ENCODE measurements around the gene SYMPK.

SYMPK gene

GRCh38 chr19:45860359-45861259 lies 2.3 kb downstream of the SYMPK start:
- no peaks in the 10 kb centered on the region for H3K9me3 ChIP-seq (ENCODE audit: control insufficient read depth, insufficient read depth, low read length)
- no peaks in the 10 kb centered on the region for H3K27me3 ChIP-seq (ENCODE audit: control insufficient read depth, insufficient read depth, low read length)
- H3K4me3 ChIP-seq (ENCODE audit: low read depth, low read length): no peak overlapping the region
- H3K9ac ChIP-seq (ENCODE audit: low read depth, low read length): no peak overlapping the region
- H3K4me1 ChIP-seq (ENCODE audit: control insufficient read depth, insufficient read depth, low read length): peaks cover 3% of the 10 kb centered on the region
- H3K36me3 ChIP-seq (ENCODE audit: control insufficient read depth, insufficient read depth, low read length): peaks cover 5% of the 10 kb centered on the region

- Histone ChIP-seq H3K9ac (ENCODE audit: low read depth, low read length) (no peak overlapping the region), H3K36me3 (ENCODE audit: control insufficient read depth, insufficient read depth, low read length) (peaks cover 35% of the 10 kb centered on the region)
Measured at GRCh38 chr19:45854167-45854778, 8.7 kb downstream of the SYMPK start.

GRCh38 chr19:45852983-45853382 lies 10.0 kb downstream of the SYMPK start:
- H3K27me3 ChIP-seq (ENCODE audit: control insufficient read depth, insufficient read depth, low read length): no peaks in the 10 kb centered on the region
- H3K4me1 ChIP-seq (ENCODE audit: control insufficient read depth, insufficient read depth, low read length): no peaks in the 10 kb centered on the region
- H3K4me3 ChIP-seq (ENCODE audit: low read depth, low read length): no peak overlapping the region
- H3K9ac ChIP-seq (ENCODE audit: low read depth, low read length): no peak overlapping the region
- H3K9me3 ChIP-seq (ENCODE audit: control insufficient read depth, insufficient read depth, low read length): no peaks in the 10 kb centered on the region
- peaks cover 45% of the 10 kb centered on the region for H3K36me3 ChIP-seq (ENCODE audit: control insufficient read depth, insufficient read depth, low read length)

More at GRCh38 chr19:45854167-45854778, 8.7 kb downstream of the SYMPK start:
- no peaks in the 10 kb centered on the region for H3K27me3 ChIP-seq (ENCODE audit: control insufficient read depth, insufficient read depth, low read length)
- no peaks in the 10 kb centered on the region for H3K9me3 ChIP-seq (ENCODE audit: control insufficient read depth, insufficient read depth, low read length)
- no peaks in the 10 kb centered on the region for H3K4me1 ChIP-seq (ENCODE audit: control insufficient read depth, insufficient read depth, low read length)
- H3K4me3 ChIP-seq (ENCODE audit: low read depth, low read length): no peak overlapping the region

- Histone ChIP-seq H3K27me3 (ENCODE audit: control insufficient read depth, insufficient read depth, low read length) (no peaks in the 10 kb centered on the region), H3K9ac (ENCODE audit: low read depth, low read length) (no peak overlapping the region), H3K36me3 (ENCODE audit: control insufficient read depth, insufficient read depth, low read length) (peaks cover 52% of the 10 kb centered on the region)
Measured at GRCh38 chr19:45852145-45852750, 10.7 kb downstream of the SYMPK start.

GRCh38 chr19:45848922-45849321 lies 14.0 kb downstream of the SYMPK start:
- Histone ChIP-seq H3K36me3 (ENCODE audit: control insufficient read depth, insufficient read depth, low read length) (peaks cover 56% of the 10 kb centered on the region), H3K27me3 (ENCODE audit: control insufficient read depth, insufficient read depth, low read length) (no peaks in the 10 kb centered on the region), H3K9ac (ENCODE audit: low read depth, low read length) (no peak overlapping the region), H3K4me3 (ENCODE audit: low read depth, low read length) (no peak overlapping the region), H3K4me1 (ENCODE audit: control insufficient read depth, insufficient read depth, low read length) (no peaks in the 10 kb centered on the region), H3K9me3 (ENCODE audit: control insufficient read depth, insufficient read depth, low read length) (no peaks in the 10 kb centered on the region)

More at GRCh38 chr19:45852145-45852750, 10.7 kb downstream of the SYMPK start:
- no peak overlapping the region for H3K4me3 ChIP-seq (ENCODE audit: low read depth, low read length)
- H3K4me1 ChIP-seq (ENCODE audit: control insufficient read depth, insufficient read depth, low read length): no peaks in the 10 kb centered on the region
- H3K9me3 ChIP-seq (ENCODE audit: control insufficient read depth, insufficient read depth, low read length): no peaks in the 10 kb centered on the region

- no peaks in the 10 kb centered on the region for H3K27me3 ChIP-seq (ENCODE audit: control insufficient read depth, insufficient read depth, low read length)
- H3K9ac ChIP-seq (ENCODE audit: low read depth, low read length): no peak overlapping the region
- H3K4me1 ChIP-seq (ENCODE audit: control insufficient read depth, insufficient read depth, low read length): no peaks in the 10 kb centered on the region
- H3K4me3 ChIP-seq (ENCODE audit: low read depth, low read length): no peak overlapping the region
- peaks cover 54% of the 10 kb centered on the region for H3K36me3 ChIP-seq (ENCODE audit: control insufficient read depth, insufficient read depth, low read length)
- no peaks in the 10 kb centered on the region for H3K9me3 ChIP-seq (ENCODE audit: control insufficient read depth, insufficient read depth, low read length)
Measured at GRCh38 chr19:45847663-45848062, 15.3 kb downstream of the SYMPK start.

GRCh38 chr19:45842198-45842597 lies 20.7 kb downstream of the SYMPK start:
- Histone ChIP-seq H3K36me3 (ENCODE audit: control insufficient read depth, insufficient read depth, low read length) (peaks cover 42% of the 10 kb centered on the region), H3K9me3 (ENCODE audit: control insufficient read depth, insufficient read depth, low read length) (no peaks in the 10 kb centered on the region)

GRCh38 chr19:45834970-45835369 lies 28.0 kb downstream of the SYMPK start:
- peaks cover 59% of the 10 kb centered on the region for H3K36me3 ChIP-seq (ENCODE audit: control insufficient read depth, insufficient read depth, low read length)

More at GRCh38 chr19:45842198-45842597, 20.7 kb downstream of the SYMPK start:
- no peak overlapping the region for H3K4me3 ChIP-seq (ENCODE audit: low read depth, low read length)
- H3K4me1 ChIP-seq (ENCODE audit: control insufficient read depth, insufficient read depth, low read length): no peaks in the 10 kb centered on the region
- H3K9ac ChIP-seq (ENCODE audit: low read depth, low read length): no peak overlapping the region
- no peaks in the 10 kb centered on the region for H3K27me3 ChIP-seq (ENCODE audit: control insufficient read depth, insufficient read depth, low read length)

GRCh38 chr19:45828945-45829344 lies 34.0 kb downstream of the SYMPK start:
- H3K9me3 ChIP-seq (ENCODE audit: control insufficient read depth, insufficient read depth, low read length): no peaks in the 10 kb centered on the region
- H3K4me1 ChIP-seq (ENCODE audit: control insufficient read depth, insufficient read depth, low read length): no peaks in the 10 kb centered on the region
- H3K27me3 ChIP-seq (ENCODE audit: control insufficient read depth, insufficient read depth, low read length): no peaks in the 10 kb centered on the region
- peaks cover 80% of the 10 kb centered on the region for H3K36me3 ChIP-seq (ENCODE audit: control insufficient read depth, insufficient read depth, low read length)
- no peak overlapping the region for H3K9ac ChIP-seq (ENCODE audit: low read depth, low read length)
- no peak overlapping the region for H3K4me3 ChIP-seq (ENCODE audit: low read depth, low read length)

More at GRCh38 chr19:45834970-45835369, 28.0 kb downstream of the SYMPK start:
- Histone ChIP-seq H3K4me1 (ENCODE audit: control insufficient read depth, insufficient read depth, low read length) (no peaks in the 10 kb centered on the region), H3K9ac (ENCODE audit: low read depth, low read length) (no peak overlapping the region), H3K4me3 (ENCODE audit: low read depth, low read length) (no peak overlapping the region), H3K27me3 (ENCODE audit: control insufficient read depth, insufficient read depth, low read length) (no peaks in the 10 kb centered on the region), H3K9me3 (ENCODE audit: control insufficient read depth, insufficient read depth, low read length) (no peaks in the 10 kb centered on the region)

GRCh38 chr19:45828523-45828922 lies 34.4 kb downstream of the SYMPK start:
- H3K36me3 ChIP-seq (ENCODE audit: control insufficient read depth, insufficient read depth, low read length): peaks cover 82% of the 10 kb centered on the region
- H3K4me1 ChIP-seq (ENCODE audit: control insufficient read depth, insufficient read depth, low read length): no peaks in the 10 kb centered on the region
- no peaks in the 10 kb centered on the region for H3K9me3 ChIP-seq (ENCODE audit: control insufficient read depth, insufficient read depth, low read length)
- no peak overlapping the region for H3K4me3 ChIP-seq (ENCODE audit: low read depth, low read length)
- no peak overlapping the region for H3K9ac ChIP-seq (ENCODE audit: low read depth, low read length)
- H3K27me3 ChIP-seq (ENCODE audit: control insufficient read depth, insufficient read depth, low read length): no peaks in the 10 kb centered on the region

GRCh38 chr19:45827459-45828093 lies 35.4 kb downstream of the SYMPK start:
- no peak overlapping the region for H3K4me3 ChIP-seq (ENCODE audit: low read depth, low read length)
- no peaks in the 10 kb centered on the region for H3K27me3 ChIP-seq (ENCODE audit: control insufficient read depth, insufficient read depth, low read length)
- no peak overlapping the region for H3K9ac ChIP-seq (ENCODE audit: low read depth, low read length)
- no peaks in the 10 kb centered on the region for H3K9me3 ChIP-seq (ENCODE audit: control insufficient read depth, insufficient read depth, low read length)
- H3K36me3 ChIP-seq (ENCODE audit: control insufficient read depth, insufficient read depth, low read length): peaks cover 87% of the 10 kb centered on the region
- no peaks in the 10 kb centered on the region for H3K4me1 ChIP-seq (ENCODE audit: control insufficient read depth, insufficient read depth, low read length)
